ENCODE measurements around the gene ABCG4. TPM values are rescaled to one million over a fixed set of nuclear protein-coding genes. Genes with fewer than 3 reads are reported as not detected.
"Not testable (repeated sequence)": the region's sequence is repeated elsewhere in the genome, so short reads cannot be mapped to it uniquely, and the experiment has no call there.

ABCG4 gene
- total RNA-seq, 1 donor from 2014 or later, result 0.48 TPM

DNA sequence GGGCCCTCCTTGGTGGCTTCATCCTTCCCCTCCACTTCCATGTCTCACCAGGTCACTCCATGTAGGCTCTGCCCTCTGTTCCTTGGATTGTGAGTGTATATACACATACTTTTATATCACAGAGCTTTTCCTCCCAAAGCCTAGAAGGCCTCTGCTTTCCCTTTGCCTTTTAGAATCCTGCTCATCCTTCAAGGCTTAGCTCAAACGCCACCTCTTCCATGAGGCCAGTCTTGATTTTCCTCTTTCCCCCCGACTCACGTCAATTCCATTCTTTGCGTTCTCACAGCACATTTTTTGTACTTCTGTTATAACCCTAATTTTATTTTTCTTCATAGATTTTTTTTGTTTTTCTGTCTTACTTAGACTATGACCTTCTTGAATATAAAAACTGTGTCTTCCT is 3.8 kb downstream of the ABCG4 start:
- intact Hi-C loops (cut with micrococcal nuclease), result loop anchor here (1.0 kb wide), 1 partner anchor 43 kb away; no protein-coding TSS in a partner anchor

DNA sequence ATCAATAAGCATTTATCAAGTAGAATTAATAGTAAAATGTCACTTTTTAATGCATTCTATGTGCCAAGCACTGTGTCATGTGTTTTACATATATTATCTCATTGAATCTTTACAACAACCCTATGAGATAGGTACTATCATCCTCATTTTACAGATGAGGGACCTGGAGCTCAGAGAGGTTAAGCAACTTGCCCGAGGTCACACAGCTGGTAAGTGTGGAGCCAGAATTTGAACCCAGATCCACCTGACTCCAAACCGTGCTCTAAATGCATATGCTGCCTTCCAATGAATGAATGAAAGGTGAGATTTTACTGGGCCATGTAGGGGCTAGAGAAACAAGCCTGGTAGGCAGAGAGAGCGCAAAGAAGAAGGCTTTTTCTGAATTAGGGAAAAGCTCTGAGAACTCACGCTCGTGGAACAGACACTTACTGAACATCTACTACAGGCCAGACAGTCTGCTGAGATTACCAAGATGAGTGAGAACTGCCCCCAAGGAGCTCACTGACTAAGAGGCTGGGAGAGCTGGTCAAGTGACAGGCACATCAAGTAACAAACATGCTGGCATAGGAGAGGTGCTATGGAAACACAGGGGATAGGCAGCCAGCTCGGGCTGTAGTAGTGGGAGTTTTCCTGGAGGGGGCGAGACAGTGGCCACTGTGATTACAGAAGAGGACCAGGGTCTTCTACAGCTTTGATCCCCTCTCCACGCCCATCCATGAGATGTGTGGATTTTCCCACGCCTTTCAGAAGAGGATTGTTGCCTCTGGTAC is 4.4 kb downstream of the ABCG4 start:
- intact Hi-C loops (cut with micrococcal nuclease), result no loop called here

DNA sequence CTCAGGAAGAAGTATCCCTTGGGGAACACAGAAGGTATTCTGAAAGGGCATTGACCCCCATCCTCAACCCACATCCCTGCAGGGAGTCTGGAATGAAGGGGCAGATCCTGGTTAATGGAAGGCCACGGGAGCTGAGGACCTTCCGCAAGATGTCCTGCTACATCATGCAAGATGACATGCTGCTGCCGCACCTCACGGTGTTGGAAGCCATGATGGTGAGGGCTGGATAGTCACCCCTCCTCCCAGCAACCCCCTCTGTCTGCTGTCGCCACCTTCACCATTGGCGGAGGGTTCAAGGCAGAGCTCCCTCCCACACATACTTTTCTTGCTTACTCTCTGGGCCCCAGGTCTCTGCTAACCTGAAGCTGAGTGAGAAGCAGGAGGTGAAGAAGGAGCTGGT is 5.3 kb downstream of the ABCG4 start:
- intact Hi-C loops (cut with micrococcal nuclease), result no loop called here

DNA sequence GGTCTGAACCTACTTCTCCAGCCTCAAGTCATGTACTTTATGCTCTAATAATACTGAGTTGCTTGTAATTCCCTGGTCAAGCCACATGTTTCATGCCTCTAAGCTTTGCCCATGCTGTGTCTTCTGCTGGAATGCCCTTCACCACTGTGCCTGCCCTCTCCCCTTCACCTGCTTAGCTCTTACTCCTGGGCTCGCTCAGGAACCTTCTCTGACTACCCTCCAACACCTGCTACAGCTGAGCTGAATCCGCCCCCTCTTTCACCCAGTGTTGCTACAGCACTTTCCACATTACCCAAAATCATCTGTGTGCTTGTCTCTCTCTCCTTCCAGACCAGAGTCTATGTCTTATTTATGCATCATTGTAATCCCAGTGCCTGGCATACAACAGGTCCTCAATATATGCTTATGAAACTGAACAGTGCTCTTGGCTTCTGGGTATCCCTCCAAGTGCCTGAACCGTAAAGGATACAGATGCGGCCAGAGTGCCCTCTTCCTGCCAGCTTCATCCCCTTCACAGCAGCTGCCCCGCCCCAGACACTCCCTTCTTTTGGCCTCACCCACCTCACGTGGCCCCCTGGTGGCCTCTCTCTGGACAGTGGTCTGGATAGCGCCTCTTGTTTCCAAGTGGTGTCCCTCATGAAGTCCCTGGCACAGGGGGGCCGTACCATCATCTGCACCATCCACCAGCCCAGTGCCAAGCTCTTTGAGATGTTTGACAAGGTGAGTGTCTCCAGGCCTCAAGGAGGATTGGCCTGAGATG is 7.1 kb downstream of the ABCG4 start:
- intact Hi-C loops (cut with micrococcal nuclease), result no loop called here

DNA sequence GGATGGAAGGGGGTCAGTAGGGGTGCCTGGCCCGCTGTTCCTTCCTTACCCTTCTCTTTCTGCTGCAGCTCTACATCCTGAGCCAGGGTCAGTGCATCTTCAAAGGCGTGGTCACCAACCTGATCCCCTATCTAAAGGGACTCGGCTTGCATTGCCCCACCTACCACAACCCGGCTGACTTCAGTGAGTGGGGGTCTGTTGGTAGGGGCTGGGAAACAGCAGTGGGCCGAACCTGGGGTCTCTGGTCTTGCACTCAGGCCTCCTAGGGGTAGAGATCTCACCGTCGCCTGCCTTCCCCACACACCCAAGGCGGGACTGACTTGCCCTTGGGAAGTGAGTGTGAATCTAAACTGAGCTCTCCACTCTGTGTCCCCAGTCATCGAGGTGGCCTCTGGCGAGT is 7.6 kb downstream of the ABCG4 start:
- intact Hi-C loops (cut with micrococcal nuclease), result no loop called here

DNA sequence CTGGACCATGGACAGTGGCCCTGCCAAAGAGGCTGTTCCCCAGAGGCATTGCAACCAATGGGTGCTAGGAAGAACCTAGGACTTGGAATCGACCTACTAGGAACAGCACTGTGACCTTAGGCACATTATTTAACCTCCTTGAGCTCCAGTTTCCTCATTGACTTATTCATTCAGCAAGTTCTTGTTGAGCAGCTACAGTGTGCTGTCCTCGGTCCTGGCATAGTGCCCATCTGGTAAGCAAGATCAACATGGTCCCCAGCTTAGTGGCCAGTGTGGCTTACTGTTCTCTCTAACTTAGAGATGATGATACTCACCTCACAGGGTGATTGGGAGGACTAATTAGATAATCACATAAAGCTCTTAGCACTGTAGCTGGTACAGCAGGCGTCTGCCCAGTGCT is 8.2 kb downstream of the ABCG4 start:
- intact Hi-C loops (cut with micrococcal nuclease), result no loop called here

DNA sequence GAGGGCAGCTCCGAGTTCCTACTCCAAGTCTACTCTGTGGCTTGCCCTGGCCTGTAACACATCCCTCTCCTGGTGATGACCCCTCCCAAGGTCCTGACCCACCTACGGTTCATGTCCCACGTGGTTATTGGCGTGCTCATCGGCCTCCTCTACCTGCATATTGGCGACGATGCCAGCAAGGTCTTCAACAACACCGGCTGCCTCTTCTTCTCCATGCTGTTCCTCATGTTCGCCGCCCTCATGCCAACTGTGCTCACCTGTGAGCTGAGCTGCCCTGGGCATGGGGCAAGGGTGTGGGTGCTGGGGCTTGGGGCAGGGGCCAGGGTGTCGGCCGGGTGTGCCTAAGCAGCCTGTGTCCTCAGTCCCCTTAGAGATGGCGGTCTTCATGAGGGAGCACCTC is 9.6 kb downstream of the ABCG4 start:
- intact Hi-C loops (cut with micrococcal nuclease), result no loop called here

DNA sequence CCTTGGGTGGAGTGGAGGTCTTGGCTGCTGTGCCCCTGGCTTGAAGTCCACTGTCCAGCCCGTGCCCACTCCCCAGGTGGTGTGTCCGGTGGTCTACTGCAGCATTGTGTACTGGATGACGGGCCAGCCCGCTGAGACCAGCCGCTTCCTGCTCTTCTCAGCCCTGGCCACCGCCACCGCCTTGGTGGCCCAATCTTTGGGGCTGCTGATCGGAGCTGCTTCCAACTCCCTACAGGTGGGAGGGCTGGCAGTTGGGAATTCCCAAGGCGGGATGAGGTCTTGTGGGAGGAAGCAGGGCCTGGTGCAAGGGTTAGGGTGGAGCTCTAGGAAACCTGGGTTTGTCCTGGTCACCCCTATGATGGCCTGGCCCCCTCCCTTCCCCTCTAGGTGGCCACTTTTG is 11.3 kb downstream of the ABCG4 start:
- intact Hi-C loops (cut with micrococcal nuclease), result no loop called here

DNA sequence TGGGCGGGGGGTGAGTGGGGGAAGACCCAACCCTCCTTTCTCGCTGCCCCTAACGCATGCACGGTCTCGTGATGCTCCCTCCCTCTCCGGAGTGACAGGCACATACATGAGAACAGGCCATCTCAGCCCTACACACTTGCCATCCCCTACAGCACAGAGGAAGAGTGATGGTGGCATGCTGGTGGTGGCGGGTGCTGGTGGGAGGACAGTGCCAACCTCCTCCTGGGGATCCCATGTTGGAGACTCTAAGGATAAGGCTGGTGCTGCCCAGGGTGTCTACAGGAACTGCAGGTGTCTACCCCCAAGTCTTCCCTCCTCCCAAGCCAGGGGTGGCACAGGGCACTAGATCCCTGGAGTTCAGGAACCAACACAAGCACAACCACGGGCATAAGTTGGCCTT is 13.0 kb downstream of the ABCG4 start:
- intact Hi-C loops (cut with micrococcal nuclease), result no loop called here

DNA sequence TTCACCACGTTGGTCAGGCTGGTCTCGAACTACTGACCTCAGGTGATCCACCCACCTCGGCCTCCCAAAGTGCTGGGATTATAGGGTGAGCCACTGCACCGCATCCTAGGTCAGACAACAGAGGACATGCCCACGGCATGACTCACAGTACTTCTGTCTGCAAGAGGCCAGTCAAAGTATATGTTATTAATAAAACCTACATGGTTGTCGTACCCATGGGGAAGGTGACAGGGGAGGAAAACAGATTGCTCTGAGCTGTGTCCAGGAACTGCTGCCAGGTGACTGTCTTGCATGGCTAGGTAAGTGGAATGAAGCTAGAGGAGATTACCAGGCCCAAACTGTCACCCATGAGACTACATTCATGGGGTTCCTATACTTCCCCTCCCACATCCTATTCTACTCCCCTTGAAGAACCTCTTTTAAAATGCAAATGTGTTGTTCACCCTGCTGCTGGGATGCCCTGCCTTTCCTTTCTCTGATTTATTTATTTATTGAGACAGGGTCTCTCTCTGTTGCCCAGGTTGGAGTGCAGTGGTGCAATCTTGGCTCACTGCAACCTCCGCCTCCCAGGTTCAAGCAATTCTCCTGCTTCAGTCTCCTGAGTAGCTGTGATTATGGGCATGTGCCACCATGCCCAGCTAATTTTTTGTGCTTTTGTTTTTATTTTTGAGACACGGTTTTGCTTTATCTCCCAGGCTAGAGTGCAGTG is 17.7 kb downstream of the ABCG4 start:
- intact Hi-C loops (cut with micrococcal nuclease), result no loop called here

DNA sequence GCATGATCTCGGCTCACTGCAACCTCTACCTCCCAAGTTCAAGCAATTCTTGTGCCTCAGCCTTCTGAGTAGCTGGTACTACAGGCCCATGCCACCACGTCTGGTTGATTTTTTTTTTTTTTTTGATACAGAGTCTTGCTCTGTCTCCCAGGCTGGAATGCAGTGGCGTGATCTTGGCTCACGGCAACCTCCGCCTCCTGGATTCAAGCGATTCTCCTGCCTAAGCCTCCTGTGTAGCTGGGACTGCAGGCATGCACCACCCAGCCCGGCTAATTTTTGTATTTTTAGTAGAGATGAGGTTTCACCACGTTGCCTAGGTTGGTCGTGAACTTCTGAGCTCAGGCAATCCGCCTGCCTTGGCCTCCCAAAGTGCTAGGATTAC is 18.2 kb downstream of the ABCG4 start:
- intact Hi-C loops (cut with micrococcal nuclease), result not testable (repeated sequence)

DNA sequence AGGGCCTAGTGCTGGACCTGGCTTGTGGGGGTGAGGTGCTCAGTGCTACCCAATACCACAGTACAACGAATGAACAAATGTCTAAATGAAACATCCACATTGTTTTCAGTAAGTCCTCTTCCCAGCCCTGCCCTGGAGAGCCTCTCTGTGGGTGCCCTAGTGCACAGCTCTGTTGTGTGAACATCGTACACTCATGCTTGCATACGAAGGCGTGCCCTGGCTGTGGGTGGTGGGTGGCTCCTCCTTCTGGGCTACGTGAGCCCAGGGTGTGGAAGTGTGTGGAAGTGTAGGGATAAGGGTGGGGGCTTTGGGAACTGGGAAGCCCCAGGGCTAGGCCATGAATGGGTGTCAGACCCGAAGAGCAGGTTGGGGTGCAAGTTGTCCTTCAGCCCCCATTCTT is 19.1 kb downstream of the ABCG4 start:
- intact Hi-C loops (cut with micrococcal nuclease), result loop anchor here (1.0 to 2.0 kb wide), 3 partner anchors 29 to 155 kb away; no protein-coding TSS in a partner anchor

DNA sequence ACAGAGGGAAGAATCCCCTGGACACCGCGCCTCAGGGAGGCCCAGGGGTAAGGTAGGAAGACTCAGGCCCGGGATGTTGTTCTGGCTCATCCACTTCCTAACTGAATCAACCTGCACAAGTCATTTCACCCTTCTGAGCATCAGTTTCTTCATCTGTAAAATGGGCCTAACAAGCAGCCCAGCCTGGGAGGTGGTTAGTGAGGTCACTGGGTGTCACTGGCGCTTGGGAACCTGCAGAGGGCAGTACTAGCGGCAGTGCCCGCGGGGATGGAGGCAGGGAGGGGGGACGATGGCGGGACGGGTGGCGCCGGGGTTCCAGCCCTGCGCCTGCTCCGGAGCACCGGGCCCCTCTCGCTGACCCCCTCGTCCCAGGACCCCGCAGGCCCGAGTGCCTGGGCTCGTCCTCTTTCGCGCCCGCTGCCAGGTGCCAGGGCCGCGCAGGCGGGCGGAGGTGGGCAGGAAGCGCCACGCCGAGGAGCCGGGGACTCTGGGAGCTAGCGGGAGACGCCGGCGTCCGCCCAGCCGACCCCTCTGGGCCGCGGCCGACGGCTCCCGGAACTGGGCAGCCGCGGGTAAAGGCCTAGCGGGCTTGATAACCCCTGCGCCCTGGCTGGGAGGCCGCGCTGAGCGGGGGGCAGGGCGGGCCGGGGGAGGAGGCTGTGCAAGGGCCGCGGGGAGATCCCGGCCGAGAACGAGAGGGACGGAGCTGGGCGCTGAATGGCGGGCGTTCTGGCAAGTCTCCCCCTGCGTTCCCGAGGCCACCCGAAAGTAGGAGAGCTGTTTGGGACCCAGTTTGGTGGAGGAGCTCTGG is 19.8 kb downstream of the ABCG4 start, which contains the start of gene NLRX1:
TSS of gene NLRX1 (plus strand) at position 255 of the 811 bp plus-strand sequence. CDS start 2,679 bp downstream, outside the sequence.
- intact Hi-C loops (cut with micrococcal nuclease), result loop anchor here (1.0 to 2.0 kb wide), 3 partner anchors 29 to 154 kb away; no protein-coding TSS in a partner anchor

DNA sequence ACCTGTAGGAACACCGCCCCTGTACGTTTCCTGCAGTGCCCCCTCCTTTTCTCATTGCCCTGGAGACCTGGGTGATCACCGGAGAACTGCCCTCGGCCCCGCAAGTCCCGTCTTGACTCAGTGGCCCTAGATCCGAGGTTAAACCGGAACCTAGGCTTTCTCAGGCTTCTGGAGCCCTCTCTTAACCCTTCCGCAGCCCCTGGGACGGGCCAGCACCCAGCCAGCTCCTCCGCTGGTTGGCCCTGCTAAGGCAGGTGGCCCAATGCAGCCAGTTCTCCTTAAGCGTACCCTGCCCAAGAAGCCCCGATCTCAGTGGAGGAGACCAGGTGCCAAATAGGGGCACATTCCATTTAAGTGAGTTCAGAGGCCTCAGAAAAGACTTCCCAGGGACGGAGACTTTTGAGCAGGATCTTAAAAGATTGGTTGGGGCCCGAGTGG is 20.4 kb downstream of the ABCG4 start:
- intact Hi-C loops (cut with micrococcal nuclease), result loop anchor here (2.0 kb wide), 2 partner anchors 66 to 154 kb away; no protein-coding TSS in a partner anchor

DNA sequence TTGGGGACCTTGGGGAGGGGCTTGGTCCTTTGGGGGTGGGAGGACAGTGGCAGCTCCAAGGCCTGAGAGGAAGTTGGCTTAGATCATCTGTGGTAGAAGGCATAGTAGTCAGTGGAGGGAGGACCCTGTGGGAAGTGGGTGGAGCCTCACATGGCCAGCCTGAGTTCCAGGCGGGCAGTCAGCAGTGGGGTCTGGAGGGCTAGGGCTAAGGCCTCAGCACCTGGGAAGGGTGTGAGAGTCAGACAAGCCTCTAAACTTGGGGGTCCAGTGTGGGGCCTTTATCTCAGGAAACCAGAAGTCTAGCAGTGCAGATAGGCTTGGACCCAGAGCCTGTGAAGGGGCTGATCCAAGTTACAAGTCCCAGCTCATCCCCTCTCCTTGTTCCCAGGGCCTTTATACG is 23.7 kb downstream of the ABCG4 start:
- intact Hi-C loops (cut with micrococcal nuclease), result no loop called here

DNA sequence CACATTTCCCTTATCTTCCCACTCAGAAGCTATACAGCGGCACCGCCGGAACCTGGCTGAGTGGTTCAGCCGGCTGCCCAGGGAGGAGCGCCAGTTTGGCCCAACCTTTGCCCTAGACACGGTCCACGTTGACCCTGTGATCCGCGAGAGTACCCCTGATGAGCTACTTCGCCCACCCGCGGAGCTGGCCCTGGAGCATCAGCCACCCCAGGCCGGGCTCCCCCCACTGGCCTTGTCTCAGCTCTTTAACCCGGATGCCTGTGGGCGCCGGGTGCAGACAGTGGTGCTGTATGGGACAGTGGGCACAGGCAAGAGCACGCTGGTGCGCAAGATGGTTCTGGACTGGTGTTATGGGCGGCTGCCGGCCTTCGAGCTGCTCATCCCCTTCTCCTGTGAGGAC is 24.6 kb downstream of the ABCG4 start:
- intact Hi-C loops (cut with micrococcal nuclease), result no loop called here

DNA sequence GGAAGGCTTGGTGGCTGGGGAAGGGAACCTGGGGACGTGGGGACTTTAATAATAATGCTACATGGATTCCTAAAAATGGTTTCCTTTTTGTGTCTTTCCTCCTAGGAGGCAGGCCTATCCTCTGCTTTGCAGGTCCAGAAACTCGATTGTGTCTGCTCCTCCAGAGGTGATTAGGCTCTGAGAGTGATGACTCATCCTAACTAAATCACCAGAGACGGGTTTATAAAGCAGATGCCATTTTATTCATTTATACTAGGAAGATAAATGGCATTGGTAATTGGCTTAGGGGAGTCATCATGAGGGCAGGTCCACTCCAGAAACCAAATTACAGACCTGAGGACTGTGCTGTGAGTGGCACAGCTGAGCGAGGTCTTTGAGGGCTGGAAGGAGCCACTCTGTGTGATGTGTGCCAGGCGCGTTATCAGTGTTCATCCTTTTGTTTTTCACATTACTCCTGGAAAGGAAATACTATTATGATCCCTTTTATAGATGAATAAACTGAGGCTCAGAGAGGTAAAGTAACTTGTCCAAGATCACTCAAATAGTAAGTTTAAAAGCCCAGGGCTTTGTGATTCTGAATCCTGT is 26.7 kb downstream of the ABCG4 start:
- intact Hi-C loops (cut with micrococcal nuclease), result no loop called here

DNA sequence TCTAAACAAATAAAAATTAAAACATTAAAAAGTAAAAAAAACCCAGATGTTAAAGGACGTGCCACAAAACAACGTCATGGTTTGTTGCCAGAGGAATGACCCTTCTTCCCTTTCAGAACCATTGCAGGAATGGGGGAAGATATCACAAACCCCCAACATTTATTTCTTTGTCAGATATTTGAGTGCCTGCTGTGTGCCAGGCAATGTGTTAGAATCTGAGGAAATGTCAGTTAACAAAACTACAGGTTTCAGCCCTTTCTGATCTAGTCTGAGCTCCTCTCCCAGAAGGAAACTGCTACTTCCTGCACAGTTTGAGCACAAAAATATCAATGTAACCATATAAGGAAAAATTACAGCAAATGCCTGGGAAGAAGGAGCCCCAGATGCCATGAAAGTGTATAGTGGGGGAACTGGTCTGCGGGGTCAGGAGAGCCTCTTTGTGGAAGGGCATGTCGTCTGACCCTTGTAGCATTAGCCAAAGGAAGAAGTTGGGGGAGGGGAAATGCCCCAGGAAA is 29.4 kb downstream of the ABCG4 start:
- intact Hi-C loops (cut with micrococcal nuclease), result no loop called here

DNA sequence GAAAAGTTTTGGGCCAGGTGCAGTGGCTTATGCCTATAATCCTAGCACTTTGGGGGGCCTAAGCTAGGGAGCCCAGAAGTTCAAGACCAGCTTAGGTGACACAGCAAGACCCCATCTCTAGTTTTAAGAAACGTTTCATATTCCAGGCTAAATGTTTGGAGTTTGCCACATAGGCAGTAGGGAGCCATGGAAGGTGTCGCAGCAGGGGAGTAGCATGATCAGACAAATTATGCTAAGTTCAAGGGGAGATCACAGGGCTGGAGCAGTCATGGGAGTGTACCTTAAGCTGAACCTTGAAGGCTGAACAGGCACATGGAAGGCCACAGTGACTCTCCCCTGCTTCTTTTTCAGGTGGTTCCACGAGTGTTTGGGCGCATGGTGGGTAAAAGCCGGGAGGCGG is 30.5 kb downstream of the ABCG4 start:
- intact Hi-C loops (cut with micrococcal nuclease), result no loop called here

DNA sequence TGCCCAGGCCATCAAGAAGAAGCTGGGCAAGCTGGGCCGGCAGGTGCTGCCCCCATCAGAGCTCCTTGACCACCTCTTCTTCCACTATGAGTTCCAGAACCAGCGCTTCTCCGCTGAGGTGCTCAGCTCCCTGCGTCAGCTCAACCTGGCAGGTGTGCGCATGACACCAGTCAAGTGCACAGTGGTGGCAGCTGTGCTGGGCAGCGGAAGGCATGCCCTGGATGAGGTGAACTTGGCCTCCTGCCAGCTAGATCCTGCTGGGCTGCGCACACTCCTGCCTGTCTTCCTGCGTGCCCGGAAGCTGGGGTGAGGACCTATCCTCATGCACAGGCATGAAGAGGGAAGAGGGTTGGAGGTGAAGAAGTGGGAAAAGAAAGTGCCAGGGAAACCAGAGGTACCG is 31.1 kb downstream of the ABCG4 start:
- intact Hi-C loops (cut with micrococcal nuclease), result no loop called here

All from T-helper 2 cell treated with Interferon-gamma antibody and Interleukin-4, amounts not matched to agents 100 ng/mL and 5 ng/mL, for 36 hours (primary cell).